ENCODE measurements around the gene RBM43. TPM values are rescaled to one million over a fixed set of nuclear protein-coding genes. Genes with fewer than 3 reads are reported as not detected.

Gene RBM43
- total and polyA plus RNA-seq, 2 of the 4 experiments (the other 2 are of a cell fraction), result 1.6 to 3.6 TPM

GRCh38 chr2:151277067-151277466 is 15.4 kb upstream of the RBM43 start:
- TF ChIP-seq BHLHE40 (IDR thresholded peaks at IDR 0.05; ENCODE audit: low read depth, low read length) (no peak), MXI1 (IDR thresholded peaks at IDR 0.05; ENCODE audit: borderline replicate concordance, low read depth, low read length) (no peak), SMC3 (IDR thresholded peaks at IDR 0.05; ENCODE audit: low read depth, low read length) (no peak)
- TF ChIP-seq, protein P1, sequence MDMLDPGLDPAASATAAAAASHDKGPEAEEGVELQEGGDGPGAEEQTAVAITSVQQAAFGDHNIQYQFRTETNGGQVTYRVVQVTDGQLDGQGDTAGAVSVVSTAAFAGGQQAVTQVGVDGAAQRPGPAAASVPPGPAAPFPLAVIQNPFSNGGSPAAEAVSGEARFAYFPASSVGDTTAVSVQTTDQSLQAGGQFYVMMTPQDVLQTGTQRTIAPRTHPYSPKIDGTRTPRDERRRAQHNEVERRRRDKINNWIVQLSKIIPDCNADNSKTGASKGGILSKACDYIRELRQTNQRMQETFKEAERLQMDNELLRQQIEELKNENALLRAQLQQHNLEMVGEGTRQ (IDR thresholded peaks at IDR 0.05; ENCODE audit: low read depth, low read length), result no peak
- H2AFZ ChIP-seq (replicated peaks; ENCODE audit: low read length, poor library complexity), result no peak overlapping the region
- no peaks in the 10 kb centered on the region for H3K9me1 ChIP-seq (ENCODE audit: insufficient read depth, low read length)
- H3K18ac ChIP-seq (ENCODE audit: low read depth, low read length), result no peak overlapping the region
- WGBS, 2 experiments (ENCODE audit: extremely low coverage in 2 of 2, insufficient read length in 1 of 2), result no CpG with 5 or more reads among the region's 1 CpG
- no peak overlapping the region for H3K23ac ChIP-seq (ENCODE audit: low read depth, low read length)
- no peak overlapping the region for H4K5ac ChIP-seq (ENCODE audit: low read depth, low read length)
- intact Hi-C loops (cut with micrococcal nuclease) (no loop called here), dilution Hi-C loops (cut with HindIII; ENCODE audit: low sequenced_read_pairs, unreplicated experiment) (no loop called here), in situ Hi-C loops (cut with MboI; ENCODE audit: low sequenced_read_pairs) (no loop called here)
- no peaks in the 10 kb centered on the region for H3K27me3 ChIP-seq (ENCODE audit: control insufficient read depth, insufficient read depth, low read length)
- ATAC-seq (ENCODE audit: low read depth) (no peak), DNase-seq (no peak)
- H3K9ac ChIP-seq (ENCODE audit: low read depth, low read length), result no peak overlapping the region
- H3K79me1 ChIP-seq (ENCODE audit: low read depth in 1 of 2, low read length in 2 of 2), result no peaks in the 10 kb centered on the region
- BruUV-seq (replicated peaks), result no TSS peak
- H3K27ac ChIP-seq (ENCODE audit: insufficient read depth, low read length), result no peak overlapping the region
- no peak overlapping the region for H2BK20ac ChIP-seq (ENCODE audit: low read depth, low read length)
- H3K4me3 ChIP-seq (ENCODE audit: insufficient read depth, low read depth, low read length), result no peak overlapping the region
- no peak overlapping the region for H2BK5ac ChIP-seq (ENCODE audit: low read depth, low read length, poor library complexity, severe bottlenecking)
- H2BK120ac ChIP-seq (ENCODE audit: low read depth, low read length), result no peak overlapping the region
- no peak overlapping the region for H4K91ac ChIP-seq (ENCODE audit: insufficient read depth, low read depth, low read length)
- H2AK9ac ChIP-seq (replicated peaks; ENCODE audit: low read depth, low read length, poor library complexity), result no peak overlapping the region
- CTCF ChIA-PET, result no interaction called here
- POLR2A ChIA-PET (ENCODE audit: unreplicated experiment), result no interaction called here
- H3K4me2 ChIP-seq (ENCODE audit: low read depth, low read length), result no peak overlapping the region
- H4K8ac ChIP-seq (ENCODE audit: low read depth in 2 of 2, low read length in 2 of 2), result no peak overlapping the region
- no peak overlapping the region for H2BK15ac ChIP-seq (ENCODE audit: low read depth, low read length)
- no peaks in the 10 kb centered on the region for H4K20me1 ChIP-seq (ENCODE audit: insufficient read depth, low read length)
- no peak overlapping the region for H3K56ac ChIP-seq (ENCODE audit: extremely low read depth, insufficient read depth, low read length)
- no peak overlapping the region for H3K14ac ChIP-seq (replicated peaks; ENCODE audit: low read depth, low read length)
- H3K9me3 ChIP-seq (ENCODE audit: control insufficient read depth, insufficient read depth, low read length), result no peaks in the 10 kb centered on the region
- no peak overlapping the region for H3K4ac ChIP-seq (ENCODE audit: low read depth, low read length)
- no peak overlapping the region for H2AK5ac ChIP-seq (ENCODE audit: low read depth, low read length)
- H3K4me1 ChIP-seq (ENCODE audit: control insufficient read depth, insufficient read depth, low read length), result peaks cover 1% of the 10 kb centered on the region; the same call in 1 of the 2 replicates
- H3K36me3 ChIP-seq (ENCODE audit: control insufficient read depth, insufficient read depth, low read length), result peaks cover 4% of the 10 kb centered on the region; the same call in 1 of the 2 replicates
